ENCODE results near the gene TNS3.

The TNS3 gene

DNA sequence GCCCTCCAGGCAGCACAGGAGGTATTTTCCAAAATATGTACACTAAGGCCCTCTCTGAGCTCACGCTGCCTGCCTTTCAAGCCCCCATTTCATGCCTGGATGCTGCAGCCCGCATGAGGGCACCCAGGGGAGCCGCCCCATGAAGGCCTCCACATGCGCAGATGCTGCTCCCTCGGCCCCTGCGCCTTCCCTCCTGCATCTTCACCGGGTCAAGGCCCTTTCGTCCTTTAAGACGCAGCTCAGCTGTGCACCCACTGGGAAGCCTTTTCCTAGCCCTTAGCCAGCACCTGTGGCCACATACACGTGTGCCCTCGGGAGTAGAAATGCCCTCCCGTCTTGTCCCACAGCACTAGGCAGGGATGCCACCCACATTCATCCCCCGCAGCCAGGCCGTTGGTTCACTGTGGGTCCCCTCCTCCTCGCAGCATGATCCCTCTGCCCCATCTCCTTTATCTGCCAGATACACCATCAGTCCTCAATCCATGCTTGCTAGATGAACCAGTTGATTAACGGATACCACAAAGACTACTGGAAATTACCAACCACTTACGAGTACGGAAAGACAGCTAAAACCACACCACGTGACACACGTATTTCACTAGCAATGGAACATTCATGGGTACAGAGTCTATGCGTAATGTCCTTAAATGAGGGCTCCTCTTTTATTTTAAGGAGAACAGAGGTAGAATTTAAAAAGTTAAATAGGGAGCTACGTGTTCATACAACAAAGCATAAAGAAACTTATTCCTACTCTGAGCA is 278.0 kb downstream of the TNS3 start:
- no peak for DNase-seq (ENCODE audit: low read depth)

GRCh38 chr7:47303014-47303694 is 278.8 kb downstream of the TNS3 start:
- no peak for DNase-seq (ENCODE audit: low read depth)

DNA sequence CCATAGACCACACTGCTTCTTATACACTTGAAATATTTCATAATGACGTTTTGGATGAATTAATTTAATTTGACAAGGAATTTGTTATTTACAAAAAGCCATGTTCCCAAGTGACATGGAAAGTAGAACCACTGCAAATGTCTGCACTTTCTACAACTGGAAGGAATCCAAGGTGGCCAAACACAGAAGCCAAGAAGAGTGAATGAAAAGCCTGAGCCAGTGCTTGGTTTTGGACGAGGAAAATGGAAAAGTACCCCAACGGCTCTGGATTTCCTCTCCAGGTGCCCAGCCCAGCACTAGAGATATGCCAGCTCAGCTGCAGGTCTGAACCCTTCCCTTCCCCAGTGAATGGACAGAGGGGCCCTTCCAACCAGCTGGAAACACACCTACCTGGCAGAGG is 279.4 kb downstream of the TNS3 start:
- no peak for DNase-seq (ENCODE audit: low read depth)

GRCh38 chr7:47301657-47302295 is 280.1 kb downstream of the TNS3 start:
- no peak for DNase-seq (ENCODE audit: low read depth)

GRCh38 chr7:47301105-47301477 is 280.8 kb downstream of the TNS3 start:
- DNase-seq (ENCODE audit: low read depth), result no peak

DNA sequence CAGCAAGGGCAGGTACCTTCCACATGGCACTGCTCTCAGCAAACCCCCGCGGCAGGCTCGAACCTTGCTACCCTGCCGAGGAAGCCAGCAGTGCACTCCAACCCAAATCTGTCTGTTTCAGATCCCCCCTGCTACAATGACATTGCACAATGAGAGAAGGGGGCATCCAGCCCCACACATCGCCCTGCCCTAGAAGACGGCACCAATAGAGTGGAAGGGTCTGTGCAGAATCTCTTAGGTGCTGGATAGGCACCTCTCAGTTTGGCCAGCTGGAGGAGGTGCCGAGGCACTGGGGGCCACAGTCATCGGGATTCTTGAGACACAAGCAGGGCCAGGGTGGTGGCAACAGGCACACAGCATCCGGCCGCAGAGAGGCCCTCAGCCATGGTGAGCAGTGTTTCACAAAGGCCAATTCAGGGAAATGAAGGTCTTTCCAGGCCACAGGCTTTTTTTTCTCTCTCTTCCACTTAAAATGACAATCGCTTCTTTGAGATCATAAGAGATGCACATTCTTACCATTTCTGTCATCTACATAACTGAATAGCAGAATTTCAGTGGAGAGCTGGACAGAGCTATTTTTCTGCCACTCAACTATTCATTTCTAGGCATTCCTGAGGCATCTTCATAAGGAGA is 281.3 kb downstream of the TNS3 start:
- no peak for DNase-seq (ENCODE audit: low read depth)

DNA sequence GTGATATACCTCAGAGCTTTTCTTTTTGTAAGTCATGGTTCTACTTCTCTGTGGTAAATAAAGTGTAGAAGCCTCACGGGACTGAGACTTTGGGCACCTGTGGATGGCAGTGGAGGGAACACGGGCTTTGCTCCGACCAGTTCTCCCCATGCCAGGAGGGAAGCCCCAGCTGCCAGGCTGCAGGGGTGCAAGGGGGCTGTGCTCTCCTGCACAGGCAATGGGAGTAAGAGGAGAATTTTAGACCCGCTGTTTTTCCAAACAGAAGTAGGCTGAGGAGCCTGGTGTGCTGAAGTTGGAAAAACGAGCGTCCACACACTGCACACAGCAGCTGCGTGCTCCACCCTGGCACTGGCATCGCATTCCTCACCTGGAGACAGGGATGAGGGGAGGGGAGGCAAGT is 282.4 kb downstream of the TNS3 start:
- no peak for DNase-seq (ENCODE audit: low read depth)

DNA sequence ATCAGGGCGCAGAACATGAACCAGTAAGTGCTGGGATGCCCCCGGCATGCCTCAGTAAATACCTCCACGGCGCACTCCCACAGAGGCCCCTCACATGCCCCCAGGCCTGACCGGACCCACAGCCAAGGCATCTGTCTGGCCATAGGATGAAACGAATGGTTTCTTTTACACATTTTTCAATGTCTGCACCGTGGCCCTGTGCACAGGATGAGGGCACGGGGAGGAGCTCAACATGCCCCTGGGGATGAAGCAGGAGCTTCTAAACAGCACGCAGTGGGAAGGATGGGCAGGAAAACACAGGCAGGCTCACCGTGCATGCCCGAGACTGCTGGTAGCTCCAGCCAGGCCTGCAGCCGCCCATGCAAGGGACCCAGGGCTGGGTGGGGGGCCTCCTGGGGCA is 283.3 kb downstream of the TNS3 start:
- no peak for DNase-seq (ENCODE audit: low read depth)

- no peak for DNase-seq (ENCODE audit: low read depth)
These were observed 284.8 kb downstream of the TNS3 start for GRCh38 chr7:47297120-47297519.

DNA sequence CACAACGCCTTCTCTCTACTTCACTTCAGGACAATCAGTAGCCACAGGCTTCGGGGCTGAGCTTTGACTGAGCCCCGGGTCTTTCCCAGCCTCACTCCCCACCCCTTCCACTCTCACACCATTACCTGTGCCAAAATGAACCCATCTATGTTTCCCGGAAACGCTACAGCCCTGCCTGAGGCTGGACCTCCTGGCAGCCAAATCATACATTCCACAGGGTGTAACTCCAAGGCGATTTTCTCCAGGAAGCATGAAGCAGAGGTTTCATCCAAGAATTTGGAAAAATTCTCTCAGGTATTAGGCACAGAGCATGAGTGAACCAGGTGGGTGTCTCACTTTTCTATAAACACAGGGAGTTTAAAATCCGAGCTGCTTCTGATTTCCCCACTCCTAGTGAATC is 286.3 kb downstream of the TNS3 start:
- DNase-seq (ENCODE audit: low read depth), result no peak

DNA sequence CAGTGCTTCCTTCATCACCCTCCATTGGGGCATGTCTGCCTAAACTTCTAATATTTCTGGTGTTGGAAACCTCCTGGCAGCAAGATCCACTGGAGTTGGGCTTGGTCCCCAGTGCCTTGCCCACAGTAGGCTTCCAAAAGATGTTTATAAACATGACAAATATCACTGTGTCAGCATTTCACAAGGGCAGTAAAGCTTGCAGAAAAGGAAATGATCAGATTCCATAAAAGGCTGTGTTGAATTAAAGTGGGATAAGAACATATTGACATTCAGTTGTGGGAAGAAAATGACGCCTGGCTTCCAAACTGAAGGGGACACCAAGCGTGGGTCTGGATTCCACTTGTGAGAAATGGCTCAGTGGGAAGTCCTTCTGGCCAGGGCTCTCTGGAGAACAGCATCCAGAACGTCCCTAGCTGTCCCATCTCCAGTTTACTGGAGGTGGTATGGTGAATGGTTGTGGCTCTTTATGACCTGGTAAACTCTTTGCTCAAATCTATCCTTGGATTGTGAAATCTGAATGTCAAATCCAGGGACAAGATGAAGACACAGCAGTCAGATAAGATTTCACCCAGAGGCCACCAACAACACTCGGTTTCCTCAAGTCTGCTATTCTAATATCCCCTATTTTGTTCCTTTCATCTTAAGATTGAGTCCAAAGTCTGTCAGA is 287.2 kb downstream of the TNS3 start:
- DNase-seq (ENCODE audit: low read depth), result no peak

DNA sequence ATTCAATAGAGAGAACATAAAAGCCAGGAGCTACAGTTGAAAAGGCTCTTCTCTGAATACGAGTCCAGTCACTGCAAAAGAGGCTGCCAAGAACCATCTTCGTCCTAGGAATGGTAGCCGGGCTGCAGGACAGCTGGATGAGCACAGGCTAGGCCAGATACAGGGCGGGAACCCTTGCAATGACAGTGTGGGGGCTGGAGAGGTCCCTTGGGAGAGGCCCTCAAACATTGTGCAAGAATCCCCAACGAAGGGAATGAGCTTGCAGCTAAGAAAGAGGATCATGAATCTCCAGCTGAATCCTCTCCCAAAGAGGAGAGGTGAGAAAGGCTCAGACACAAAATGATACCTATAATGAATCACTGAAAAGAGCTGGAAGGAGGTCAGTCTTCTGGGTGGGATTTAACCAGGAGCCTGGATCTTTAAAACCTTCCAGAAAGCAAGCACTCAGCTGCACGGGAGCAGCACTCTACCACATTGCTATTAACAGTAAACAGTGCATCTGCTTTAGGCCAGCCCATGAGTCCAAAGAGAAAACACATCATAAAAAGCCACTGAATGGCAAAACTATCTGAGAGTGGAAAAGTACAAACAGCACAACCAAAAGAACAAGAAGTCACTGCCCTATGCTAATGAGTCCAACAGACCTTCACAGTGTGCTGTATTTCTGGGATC is 287.9 kb downstream of the TNS3 start:
- DNase-seq (ENCODE audit: low read depth), result no peak

DNA sequence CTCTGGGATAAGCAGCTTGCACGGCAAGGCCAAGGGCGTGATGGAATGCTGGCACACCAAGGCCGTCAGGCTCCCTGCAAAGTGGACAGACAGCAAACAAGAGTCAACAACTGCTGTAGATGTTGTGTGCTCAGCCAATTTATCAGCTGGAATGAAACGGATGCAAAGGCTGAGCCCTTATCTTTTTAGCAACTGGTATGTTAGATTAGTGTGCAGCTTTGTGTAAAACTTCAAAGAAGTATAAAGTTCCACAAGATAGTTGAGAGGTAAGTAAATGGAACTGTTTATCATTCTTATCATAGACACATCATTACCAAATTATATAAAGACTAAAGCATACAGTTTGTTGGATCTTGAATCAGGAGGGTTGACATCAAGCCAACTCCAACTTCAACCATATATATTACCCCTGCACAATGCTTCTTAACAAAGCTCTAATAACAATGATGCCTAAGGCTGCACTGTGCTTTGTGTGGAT is 289.0 kb downstream of the TNS3 start:
- DNase-seq (ENCODE audit: low read depth), result no peak

GRCh38 chr7:47291461-47292081 is 290.3 kb downstream of the TNS3 start:
- no peak for DNase-seq (ENCODE audit: low read depth)

- no peak for DNase-seq (ENCODE audit: low read depth)
These were observed 291.0 kb downstream of the TNS3 start for GRCh38 chr7:47290867-47291266.

DNA sequence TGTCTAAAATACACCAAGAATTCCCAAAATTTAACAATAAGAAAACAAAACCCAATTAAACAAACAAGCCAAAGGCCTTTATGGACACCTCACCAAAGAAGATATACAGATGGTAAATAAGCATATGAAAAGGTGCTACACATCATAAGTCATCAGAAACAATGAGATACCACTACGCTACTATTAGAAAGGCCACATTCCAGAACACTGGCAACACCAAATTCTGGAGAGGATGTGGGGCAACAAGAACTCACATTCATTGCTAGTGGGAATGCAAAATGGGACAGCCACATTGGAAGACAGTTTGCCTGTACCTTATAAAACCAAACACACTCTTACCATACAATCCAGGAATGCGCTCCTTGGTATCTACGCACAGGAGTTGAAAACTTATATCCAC is 291.4 kb downstream of the TNS3 start:
- no peak for DNase-seq (ENCODE audit: low read depth)

DNA sequence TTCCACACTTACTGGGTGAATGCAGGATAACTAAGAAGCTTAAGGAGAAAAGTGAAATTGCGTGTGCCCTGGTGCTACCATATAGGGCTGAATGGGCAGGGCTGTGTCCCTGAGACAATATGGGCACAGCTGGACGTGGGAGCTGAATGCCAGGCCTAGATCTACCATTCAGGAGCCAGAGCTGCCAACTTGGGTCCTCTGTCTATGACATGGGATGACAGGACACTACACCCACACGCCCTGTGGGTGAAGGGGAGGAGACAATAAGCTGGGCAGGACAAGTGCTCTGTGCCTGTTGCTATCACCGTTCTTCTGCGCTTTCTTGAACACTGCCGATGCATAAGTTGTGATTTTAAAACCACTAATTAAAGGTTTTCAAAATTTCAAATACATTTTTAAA is 293.9 kb downstream of the TNS3 start:
- no peak for DNase-seq (ENCODE audit: low read depth)

DNA sequence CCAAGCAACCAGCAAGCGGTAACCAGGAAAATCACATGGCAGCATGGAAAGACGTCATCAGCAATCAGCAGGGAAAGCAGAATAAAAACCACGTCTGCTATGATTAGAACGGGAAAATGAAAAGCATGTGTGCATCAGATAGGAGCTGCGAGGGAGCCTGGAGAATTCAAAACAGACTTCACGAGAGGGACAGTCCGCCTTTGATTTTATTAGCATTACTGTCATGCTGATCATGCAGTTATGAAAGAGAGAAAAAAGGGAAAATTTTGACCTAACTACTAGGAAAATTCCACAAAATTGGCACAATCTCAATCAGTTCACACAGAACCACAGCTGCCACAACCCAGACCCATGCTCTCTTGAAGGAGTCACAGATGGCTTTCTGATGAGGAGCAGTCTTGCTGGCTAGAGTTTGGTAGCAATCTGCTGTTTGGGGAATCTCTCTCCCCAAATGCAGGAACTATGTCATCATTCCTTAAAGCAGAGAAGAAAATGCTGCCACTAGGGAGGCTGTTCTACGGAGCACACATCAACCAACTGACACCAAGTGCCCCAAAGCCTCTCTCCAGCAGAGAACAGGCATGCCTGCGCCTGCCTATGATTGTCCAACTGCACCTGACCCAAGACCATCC is 295.9 kb downstream of the TNS3 start:
- DNase-seq (ENCODE audit: low read depth), result no peak

- no peak for DNase-seq (ENCODE audit: low read depth)
These were observed 296.9 kb downstream of the TNS3 start for GRCh38 chr7:47284691-47285635.

Data from stimulated activated CD4-positive, alpha-beta T cell treated with anti-CD3 and anti-CD28 coated beads, Interleukin-2, amount 100 ng/mL, for 4 hours (primary cell).